ENCODE measurements around the gene VLDLR. TPM values are rescaled to one million over a fixed set of nuclear protein-coding genes. Genes with fewer than 3 reads are reported as not detected.

Gene VLDLR
- total RNA-seq, 1 donor from 2014 or later: 23.1 TPM

DNA sequence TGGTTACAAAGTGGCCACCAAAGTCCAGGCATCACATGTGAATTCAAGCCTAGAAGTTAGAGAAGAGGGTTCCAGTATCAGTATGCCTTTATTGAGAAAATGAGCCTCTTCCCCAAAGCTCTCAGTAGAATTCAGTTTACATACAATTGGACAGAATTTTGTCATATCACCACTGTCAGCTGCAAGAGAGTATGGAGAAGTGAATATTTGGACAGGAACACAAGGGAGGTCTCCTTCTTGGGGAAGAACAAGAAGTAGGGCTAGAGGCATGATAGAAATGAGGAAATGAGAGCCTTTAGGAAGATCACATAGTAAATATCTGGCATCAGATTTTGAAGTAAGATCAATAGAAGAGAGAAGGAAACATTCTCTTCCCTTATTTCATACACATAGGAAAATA, 27.8 kb upstream of the VLDLR start:
- TF ChIP-seq CTCF (IDR thresholded peaks at IDR 0.05): no peak
- Histone ChIP-seq H3K4me3 (no peak overlapping the region), H3K27me3 (no peaks in the 10 kb centered on the region), H3K9me3 (peaks cover 5% of the 10 kb centered on the region), H3K27ac (no peak overlapping the region), H3K36me3 (no peaks in the 10 kb centered on the region), H3K4me1 (no peaks in the 10 kb centered on the region)
- DNase-seq (no peak), ATAC-seq (peak; percentile 77)
- intact Hi-C loops (cut with DNase I): no loop called here

- DNase-seq (no peak), ATAC-seq (no peak)
- no peaks in the 10 kb centered on the region for H3K27me3 ChIP-seq
- H3K4me3 ChIP-seq: no peak overlapping the region
- H3K36me3 ChIP-seq: no peaks in the 10 kb centered on the region
- no peaks in the 10 kb centered on the region for H3K4me1 ChIP-seq
- intact Hi-C loops (cut with DNase I): no loop called here
- no peak for TF ChIP-seq CTCF (IDR thresholded peaks at IDR 0.05)
- H3K27ac ChIP-seq: no peak overlapping the region
- peaks cover 5% of the 10 kb centered on the region for H3K9me3 ChIP-seq
Measured at GRCh38 chr9:2595973-2596372, 25.6 kb upstream of the VLDLR start.

DNA sequence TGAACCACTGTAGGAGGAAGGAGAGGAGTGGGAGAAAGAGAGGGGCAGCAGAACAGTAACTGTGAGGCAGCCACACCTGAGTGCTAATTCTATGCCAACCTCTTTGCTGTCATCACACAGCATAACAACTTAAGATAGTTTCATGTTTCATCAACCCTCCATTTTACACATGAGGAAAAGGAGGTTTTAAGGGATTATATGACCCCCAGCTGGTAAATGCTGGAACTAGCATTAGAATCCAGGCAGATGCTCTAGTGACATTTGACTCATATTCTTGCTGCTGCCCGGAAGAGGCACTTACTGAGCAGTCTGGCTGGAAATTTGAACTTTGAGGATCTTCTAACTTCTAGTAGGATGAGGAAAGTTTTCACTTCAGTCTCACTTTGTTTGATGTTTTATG, 24.1 kb upstream of the VLDLR start:
- Histone ChIP-seq H3K9me3 (peaks cover 4% of the 10 kb centered on the region), H3K27ac (no peak overlapping the region), H3K36me3 (no peaks in the 10 kb centered on the region), H3K4me1 (no peaks in the 10 kb centered on the region), H3K4me3 (no peak overlapping the region), H3K27me3 (no peaks in the 10 kb centered on the region)
- intact Hi-C loops (cut with DNase I): no loop called here
- no peak for ATAC-seq
- TF ChIP-seq CTCF (IDR thresholded peaks at IDR 0.05): no peak
- no peak for DNase-seq

DNA sequence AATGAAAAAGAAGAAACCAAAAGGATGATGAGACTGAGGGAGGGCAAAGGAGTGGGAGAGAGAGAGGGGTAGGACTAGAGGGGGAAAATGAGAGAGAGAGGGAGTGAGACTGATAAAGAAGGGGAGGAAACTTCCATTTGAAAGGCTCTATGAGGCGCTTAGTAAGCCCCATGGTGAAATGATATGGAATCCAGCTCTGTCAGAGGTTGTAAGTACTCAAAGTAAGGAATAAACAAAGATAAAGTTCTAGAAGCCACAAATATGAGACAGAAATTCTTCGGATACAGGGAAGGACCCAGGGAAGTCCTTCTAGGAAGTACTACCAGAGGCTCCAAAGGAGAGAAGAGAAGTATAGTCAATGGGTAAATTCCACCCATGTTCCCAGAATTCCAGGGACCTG, 21.7 kb upstream of the VLDLR start:
- Histone ChIP-seq H3K4me1 (no peaks in the 10 kb centered on the region), H3K27ac (no peak overlapping the region), H3K9me3 (no peaks in the 10 kb centered on the region), H3K36me3 (no peaks in the 10 kb centered on the region), H3K4me3 (no peak overlapping the region), H3K27me3 (no peaks in the 10 kb centered on the region)
- ATAC-seq (no peak), DNase-seq (no peak)
- intact Hi-C loops (cut with DNase I): no loop called here
- TF ChIP-seq CTCF (IDR thresholded peaks at IDR 0.05): no peak

GRCh38 chr9:2600307-2600706, 21.3 kb upstream of the VLDLR start:
- no peaks in the 10 kb centered on the region for H3K27me3 ChIP-seq
- intact Hi-C loops (cut with DNase I): no loop called here
- H3K36me3 ChIP-seq: no peaks in the 10 kb centered on the region
- ATAC-seq: no peak
- H3K4me3 ChIP-seq: no peak overlapping the region
- H3K27ac ChIP-seq: no peak overlapping the region
- DNase-seq: no peak
- TF ChIP-seq CTCF (IDR thresholded peaks at IDR 0.05): no peak
- no peaks in the 10 kb centered on the region for H3K9me3 ChIP-seq
- no peaks in the 10 kb centered on the region for H3K4me1 ChIP-seq

GRCh38 chr9:2601785-2602378, 19.7 kb upstream of the VLDLR start:
- TF ChIP-seq CTCF (IDR thresholded peaks at IDR 0.05): no peak
- no peak overlapping the region for H3K27ac ChIP-seq
- no peak overlapping the region for H3K4me3 ChIP-seq
- ATAC-seq (no peak), DNase-seq (no peak)
- H3K27me3 ChIP-seq: no peaks in the 10 kb centered on the region
- H3K4me1 ChIP-seq: no peaks in the 10 kb centered on the region
- no peaks in the 10 kb centered on the region for H3K9me3 ChIP-seq
- no peaks in the 10 kb centered on the region for H3K36me3 ChIP-seq
- intact Hi-C loops (cut with DNase I): no loop called here

Measured in upper lobe of right lung (tissue), 1 donor.